ENCODE results near the gene CALHM3. TPM values are rescaled to one million over a fixed set of nuclear protein-coding genes. Genes with fewer than 3 reads are reported as not detected.

CALHM3 gene
- total RNA-seq, 5 donors from 2014 or later (not counting 1 experiment from before 2014, with no cell fraction given), result not detected

DNA sequence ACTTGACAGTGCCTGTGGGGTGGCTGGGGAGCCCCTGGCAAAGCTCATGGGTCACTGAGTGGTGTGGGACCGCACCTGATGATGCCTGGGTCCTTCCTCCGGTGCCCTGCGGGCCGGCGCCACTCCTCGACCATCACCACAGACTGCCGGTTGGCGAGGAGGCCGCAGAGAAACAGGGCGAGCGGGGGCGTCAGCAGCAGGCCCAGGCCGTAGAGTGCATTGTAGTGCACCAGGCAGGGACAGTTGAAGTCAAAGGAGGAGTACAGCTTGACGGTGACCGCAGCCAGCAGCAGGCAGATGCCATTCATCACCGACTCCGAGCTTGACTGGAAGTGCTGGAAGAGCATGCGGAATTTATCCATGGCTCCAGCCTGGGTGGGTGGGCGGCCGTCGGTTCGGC, 369 bp downstream of the CALHM3 start:
- WGBS (ENCODE audit: insufficient coverage), result 94% methylated on average over 22 of the region's 22 CpGs

DNA sequence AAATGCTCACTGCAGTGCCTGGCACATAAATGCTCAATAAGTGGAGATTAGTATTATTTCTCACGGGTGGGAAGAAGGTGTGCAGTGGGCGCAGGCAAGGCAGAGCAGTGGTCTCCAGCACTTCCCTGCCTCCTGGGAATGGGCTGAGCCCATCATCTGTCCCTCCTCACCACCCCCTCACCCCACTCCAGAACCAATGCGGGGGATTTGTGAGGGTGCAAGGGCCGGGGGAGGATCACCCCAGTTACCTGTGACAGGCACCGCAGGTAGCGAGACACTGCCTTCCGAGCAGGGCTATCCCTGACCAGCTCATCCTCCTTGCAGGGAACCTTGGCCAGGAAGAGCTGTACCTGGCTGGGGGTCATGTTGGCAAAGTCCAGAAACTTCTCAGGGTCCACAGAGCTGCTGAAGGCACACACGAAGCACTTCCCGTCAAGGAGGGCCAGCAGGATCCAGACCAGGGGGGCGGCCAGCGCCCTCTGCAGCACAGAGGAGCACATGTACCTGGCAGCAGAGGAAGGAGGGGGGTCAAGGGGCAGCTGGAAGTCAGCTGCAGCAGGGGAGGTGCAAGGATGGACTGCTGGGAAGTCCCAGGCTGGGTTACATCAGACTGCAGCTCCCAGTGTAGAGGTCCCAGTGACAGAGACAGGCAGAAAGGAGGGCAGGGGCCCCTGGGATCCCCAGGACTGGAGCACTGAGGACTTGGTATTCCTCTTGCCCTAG, 2.8 kb downstream of the CALHM3 start:
- Histone ChIP-seq H3K4me3 (ENCODE audit: control insufficient read depth in 1 of 2, extremely low read depth in 1 of 2, low read length in 1 of 2) (no peak overlapping the region), H3K4me1 (ENCODE audit: control insufficient read depth in 1 of 2, extremely low read depth in 1 of 2, insufficient read depth in 2 of 2, low read length in 2 of 2) (peaks cover 4 to 31% of the 10 kb centered on the region in 2 experiments), H3K9me3 (no peaks in the 10 kb centered on the region), H3K27me3 (replicated peaks in 1 of 2; ENCODE audit: control insufficient read depth in 2 of 2, extremely low read depth in 1 of 2, insufficient read depth in 2 of 2, low read length in 1 of 2) (no peaks in the 10 kb centered on the region), H3K36me3 (ENCODE audit: control insufficient read depth in 2 of 2, extremely low read depth in 1 of 2, insufficient read depth in 1 of 2, low read length in 1 of 2) (no peaks in the 10 kb centered on the region), H3K27ac (ENCODE audit: low read length) (no peak overlapping the region)
- ATAC-seq (replicated peaks in 1 of 4) (peak in 1 of 4 experiments; percentile 20), DNase-seq (peak in 1 of 35 experiments; percentile 28)
- no peak overlapping the region for H3K27ac Mint-ChIP-seq
- H3K4me3 Mint-ChIP-seq, result no peak overlapping the region
- ChIA-PET POLR2A (no interaction called here), CTCF (interaction anchor here (1.0 to 1.2 kb wide), 3 partner anchors 9 to 60 kb away, joined by 3 read pairs; no protein-coding TSS in a partner anchor)
- H3K36me3 Mint-ChIP-seq, result no peaks in the 10 kb centered on the region
- H3K27me3 Mint-ChIP-seq, result no peaks in the 10 kb centered on the region
- H3K4me1 Mint-ChIP-seq, result peaks cover 14 to 31% (median 16%) of the 10 kb centered on the region in 3 donors
- WGBS (ENCODE audit: insufficient coverage), result 82% methylated on average over 7 of the region's 11 CpGs
- H3K9me3 Mint-ChIP-seq, result no peaks in the 10 kb centered on the region

More for the DNA sequence above, 369 bp downstream of the CALHM3 start:
- Mint-ChIP-seq H3K36me3 (no peaks in the 10 kb centered on the region), H3K27me3 (no peaks in the 10 kb centered on the region), H3K9me3 (no peaks in the 10 kb centered on the region), H3K4me3 (no peak overlapping the region), H3K4me1 (peaks cover 4 to 14% (median 7%) of the 10 kb centered on the region in 3 donors), H3K27ac (no peak overlapping the region)
- no peak for DNase-seq
- POLR2A ChIA-PET, result no interaction called here
- Histone ChIP-seq H3K4me3 (ENCODE audit: control insufficient read depth in 1 of 2, extremely low read depth in 1 of 2, low read length in 1 of 2) (no peak overlapping the region), H3K4me1 (ENCODE audit: control insufficient read depth in 1 of 2, extremely low read depth in 1 of 2, insufficient read depth in 2 of 2, low read length in 2 of 2) (peaks cover 0 to 8% of the 10 kb centered on the region in 2 experiments), H3K36me3 (ENCODE audit: control insufficient read depth in 2 of 2, extremely low read depth in 1 of 2, insufficient read depth in 1 of 2, low read length in 1 of 2) (no peaks in the 10 kb centered on the region), H3K9me3 (no peaks in the 10 kb centered on the region), H3K27me3 (replicated peaks in 1 of 2; ENCODE audit: control insufficient read depth in 2 of 2, extremely low read depth in 1 of 2, insufficient read depth in 2 of 2, low read length in 1 of 2) (no peaks in the 10 kb centered on the region), H3K27ac (ENCODE audit: low read length) (no peak overlapping the region)
- ATAC-seq (replicated peaks in 1 of 4), result no peak
- CTCF ChIA-PET, result no interaction called here

- ATAC-seq (replicated peaks in 1 of 4), result no peak
These were observed 3.6 kb downstream of the CALHM3 start for GRCh38 chr10:103475437-103475836.

DNA sequence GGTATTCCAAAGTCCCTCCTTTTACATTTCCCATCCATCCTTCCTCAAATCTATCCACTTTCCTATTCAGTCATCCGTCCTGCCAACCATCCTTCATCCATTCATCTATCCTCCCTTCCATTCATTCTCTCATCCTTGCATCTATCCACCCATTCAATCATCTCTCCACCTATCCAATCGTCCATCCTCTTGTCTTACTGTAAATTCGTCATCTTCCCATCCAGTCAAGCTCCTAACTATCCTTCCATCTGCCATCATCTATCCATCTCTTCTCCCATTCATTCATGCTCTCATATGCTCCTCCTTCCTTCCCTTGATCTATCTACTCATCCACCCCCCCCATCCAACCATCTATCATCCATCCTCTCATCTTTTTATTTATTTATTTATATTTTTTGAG, 5.0 kb downstream of the CALHM3 start:
- no peaks in the 10 kb centered on the region for H3K9me3 Mint-ChIP-seq
- no peaks in the 10 kb centered on the region for H3K27me3 Mint-ChIP-seq
- Histone ChIP-seq H3K27ac (ENCODE audit: low read length) (no peak overlapping the region), H3K36me3 (ENCODE audit: control insufficient read depth in 2 of 2, extremely low read depth in 1 of 2, insufficient read depth in 1 of 2, low read length in 1 of 2) (no peaks in the 10 kb centered on the region), H3K27me3 (replicated peaks in 1 of 2; ENCODE audit: control insufficient read depth in 2 of 2, extremely low read depth in 1 of 2, insufficient read depth in 2 of 2, low read length in 1 of 2) (no peaks in the 10 kb centered on the region), H3K4me3 (ENCODE audit: control insufficient read depth in 1 of 2, extremely low read depth in 1 of 2, low read length in 1 of 2) (no peak overlapping the region), H3K4me1 (ENCODE audit: control insufficient read depth in 1 of 2, extremely low read depth in 1 of 2, insufficient read depth in 2 of 2, low read length in 2 of 2) (peaks cover 4 to 52% of the 10 kb centered on the region in 2 experiments), H3K9me3 (no peaks in the 10 kb centered on the region)
- POLR2A ChIA-PET, result no interaction called here
- WGBS (ENCODE audit: insufficient coverage), result 85% methylated on average over 3 of the region's 3 CpGs
- ATAC-seq (replicated peaks in 1 of 4) (no peak), DNase-seq (no peak)
- no peak overlapping the region for H3K4me3 Mint-ChIP-seq
- H3K4me1 Mint-ChIP-seq, result peaks cover 28 to 52% (median 32%) of the 10 kb centered on the region in 3 donors
- no peaks in the 10 kb centered on the region for H3K36me3 Mint-ChIP-seq
- CTCF ChIA-PET, result no interaction called here
- H3K27ac Mint-ChIP-seq, result peak overlapping the region; percentile 33 to 35

More at GRCh38 chr10:103475437-103475836, 3.6 kb downstream of the CALHM3 start:
- no peaks in the 10 kb centered on the region for H3K9me3 ChIP-seq
- Mint-ChIP-seq H3K27me3 (no peaks in the 10 kb centered on the region), H3K4me1 (peaks cover 22 to 39% (median 24%) of the 10 kb centered on the region in 3 donors), H3K36me3 (no peaks in the 10 kb centered on the region), H3K4me3 (no peak overlapping the region), H3K27ac (no peak overlapping the region), H3K9me3 (no peaks in the 10 kb centered on the region)
- WGBS (ENCODE audit: insufficient coverage), result 100% methylated on average over 1 of the region's 4 CpGs
- ChIA-PET CTCF (interaction anchor here (1.2 to 1.3 kb wide), 2 partner anchors 9 to 58 kb away, joined by 3 to 4 read pairs; no protein-coding TSS in a partner anchor), POLR2A (interaction anchor here in 1 of 2 donors (0.6 kb wide), 1 partner anchor 28 kb away, joined by 7 read pairs; no protein-coding TSS in a partner anchor)
- H3K27me3 ChIP-seq (replicated peaks in 1 of 2; ENCODE audit: control insufficient read depth in 2 of 2, extremely low read depth in 1 of 2, insufficient read depth in 2 of 2, low read length in 1 of 2), result no peaks in the 10 kb centered on the region
- no peak overlapping the region for H3K27ac ChIP-seq (ENCODE audit: low read length)
- no peak overlapping the region for H3K4me3 ChIP-seq (ENCODE audit: control insufficient read depth in 1 of 2, extremely low read depth in 1 of 2, low read length in 1 of 2)
- H3K4me1 ChIP-seq (ENCODE audit: control insufficient read depth in 1 of 2, extremely low read depth in 1 of 2, insufficient read depth in 2 of 2, low read length in 2 of 2), result peaks cover 4 to 38% of the 10 kb centered on the region in 2 experiments
- H3K36me3 ChIP-seq (ENCODE audit: control insufficient read depth in 2 of 2, extremely low read depth in 1 of 2, insufficient read depth in 1 of 2, low read length in 1 of 2), result no peaks in the 10 kb centered on the region
- no peak for DNase-seq

DNA sequence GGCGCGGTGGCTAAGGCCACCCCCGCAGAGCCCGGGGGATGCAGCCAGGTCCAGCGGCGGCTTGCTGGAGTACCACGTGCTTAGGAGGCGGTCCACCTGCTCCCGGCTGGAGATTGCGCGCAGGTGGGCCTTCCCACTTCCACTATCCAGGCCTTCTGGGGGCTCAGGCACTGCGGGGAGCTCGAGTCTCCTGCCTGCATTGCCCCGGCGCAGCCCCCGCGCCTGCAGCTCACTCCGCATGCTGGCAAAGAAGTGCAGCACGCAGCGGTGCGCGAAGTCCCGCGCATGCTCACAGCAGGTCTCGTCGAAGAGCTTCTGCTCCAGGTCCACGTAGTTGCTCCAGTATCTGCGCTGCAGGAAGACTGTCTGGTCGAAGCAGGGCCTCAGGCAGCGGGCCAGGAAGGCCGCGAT, 5.8 kb downstream of the CALHM3 start:
- no peaks in the 10 kb centered on the region for H3K27me3 ChIP-seq (replicated peaks in 1 of 2; ENCODE audit: control insufficient read depth in 2 of 2, extremely low read depth in 1 of 2, insufficient read depth in 2 of 2, low read length in 1 of 2)
- peaks cover 28 to 53% (median 32%) of the 10 kb centered on the region in 3 donors for H3K4me1 Mint-ChIP-seq
- H3K4me3 ChIP-seq (ENCODE audit: control insufficient read depth in 1 of 2, extremely low read depth in 1 of 2, low read length in 1 of 2), result no peak overlapping the region
- no peaks in the 10 kb centered on the region for H3K27me3 Mint-ChIP-seq
- H3K4me1 ChIP-seq (ENCODE audit: control insufficient read depth in 1 of 2, extremely low read depth in 1 of 2, insufficient read depth in 2 of 2, low read length in 2 of 2), result peaks cover 4 to 53% of the 10 kb centered on the region in 2 experiments
- H3K9me3 Mint-ChIP-seq, result no peaks in the 10 kb centered on the region
- DNase-seq (no peak), ATAC-seq (replicated peaks in 1 of 4) (no peak)
- 98% methylated on average over 24 of the region's 32 CpGs for WGBS (ENCODE audit: insufficient coverage)
- H3K9me3 ChIP-seq, result no peaks in the 10 kb centered on the region
- peak overlapping the region; percentile 87 for H3K27ac ChIP-seq (ENCODE audit: low read length)
- CTCF ChIA-PET, result no interaction called here
- H3K4me3 Mint-ChIP-seq, result no peak overlapping the region
- POLR2A ChIA-PET, result no interaction called here
- no peaks in the 10 kb centered on the region for H3K36me3 ChIP-seq (ENCODE audit: control insufficient read depth in 2 of 2, extremely low read depth in 1 of 2, insufficient read depth in 1 of 2, low read length in 1 of 2)
- H3K36me3 Mint-ChIP-seq, result no peaks in the 10 kb centered on the region
- H3K27ac Mint-ChIP-seq, result peak overlapping the region; percentile 52 to 70

- H3K4me3 Mint-ChIP-seq, result peak overlapping the region in 2 of 3 donors; percentile 34 to 68
- WGBS (ENCODE audit: insufficient coverage), result 50% methylated on average over 1 of the region's 2 CpGs
- DNase-seq (no peak), ATAC-seq (replicated peaks in 1 of 4) (no peak)
- H3K9me3 Mint-ChIP-seq, result no peaks in the 10 kb centered on the region
- no peaks in the 10 kb centered on the region for H3K27me3 ChIP-seq (replicated peaks in 1 of 2; ENCODE audit: control insufficient read depth in 2 of 2, extremely low read depth in 1 of 2, insufficient read depth in 2 of 2, low read length in 1 of 2)
- H3K27ac Mint-ChIP-seq, result peak overlapping the region; percentile 92 to 97
- H3K9me3 ChIP-seq, result no peaks in the 10 kb centered on the region
- H3K27ac ChIP-seq (ENCODE audit: low read length), result peak overlapping the region; percentile 87
- peaks cover 4 to 53% of the 10 kb centered on the region in 2 experiments for H3K4me1 ChIP-seq (ENCODE audit: control insufficient read depth in 1 of 2, extremely low read depth in 1 of 2, insufficient read depth in 2 of 2, low read length in 2 of 2)
- peak overlapping the region in 1 of 2 donors; percentile 27 for H3K4me3 ChIP-seq (ENCODE audit: control insufficient read depth in 1 of 2, extremely low read depth in 1 of 2, low read length in 1 of 2)
- H3K4me1 Mint-ChIP-seq, result peaks cover 28 to 57% (median 38%) of the 10 kb centered on the region in 3 donors
- no peaks in the 10 kb centered on the region for H3K36me3 ChIP-seq (ENCODE audit: control insufficient read depth in 2 of 2, extremely low read depth in 1 of 2, insufficient read depth in 1 of 2, low read length in 1 of 2)
- ChIA-PET CTCF (no interaction called here), POLR2A (interaction anchor here in 1 of 2 donors (0.7 kb wide), 1 partner anchor 1206 kb away, joined by 3 read pairs; no protein-coding TSS in a partner anchor)
- H3K27me3 Mint-ChIP-seq, result no peaks in the 10 kb centered on the region
- H3K36me3 Mint-ChIP-seq, result no peaks in the 10 kb centered on the region
These were observed 7.0 kb downstream of the CALHM3 start for GRCh38 chr10:103472005-103472404.
